ENCODE data around the gene SLC5A2. TPM values are rescaled to one million over a fixed set of nuclear protein-coding genes. Genes with fewer than 3 reads are reported as not detected.

Gene SLC5A2
- total and polyA plus RNA-seq, 2 of the 13 experiments (the other 11 are each of a cell fraction or from before 2014, with no cell fraction given) = 0.24 to 0.97 TPM

DNA sequence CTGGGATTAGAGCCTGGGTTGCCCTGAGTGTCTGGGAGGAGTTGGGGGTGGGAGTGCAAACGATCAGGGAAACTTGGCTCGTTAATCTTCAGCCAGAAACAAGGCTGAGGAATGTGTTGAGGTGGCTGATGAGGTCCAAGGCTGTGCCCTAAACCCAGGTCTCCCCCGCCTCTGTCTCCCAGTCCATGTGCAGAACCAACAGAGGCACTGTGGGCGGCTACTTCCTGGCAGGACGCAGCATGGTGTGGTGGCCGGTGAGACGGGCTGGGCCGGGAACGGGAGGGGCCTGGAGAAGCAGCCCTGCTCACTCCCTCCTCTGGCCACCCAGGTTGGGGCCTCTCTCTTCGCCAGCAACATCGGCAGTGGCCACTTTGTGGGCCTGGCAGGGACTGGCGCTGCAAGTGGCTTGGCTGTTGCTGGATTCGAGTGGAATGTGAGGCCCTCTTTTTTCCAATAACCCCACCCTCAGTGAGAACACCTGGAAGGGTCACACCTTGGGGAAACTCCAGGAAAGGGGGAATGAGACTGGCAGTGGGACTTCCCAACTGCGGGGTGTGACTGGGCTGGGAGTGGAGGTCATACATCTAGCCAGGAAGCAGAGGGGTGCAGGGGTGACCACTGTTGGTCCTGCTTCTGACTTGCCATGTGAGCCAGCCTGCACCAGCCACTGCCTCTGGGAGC, 1.7 kb downstream of the SLC5A2 start (continued):
- TF ChIP-seq, protein P1, sequence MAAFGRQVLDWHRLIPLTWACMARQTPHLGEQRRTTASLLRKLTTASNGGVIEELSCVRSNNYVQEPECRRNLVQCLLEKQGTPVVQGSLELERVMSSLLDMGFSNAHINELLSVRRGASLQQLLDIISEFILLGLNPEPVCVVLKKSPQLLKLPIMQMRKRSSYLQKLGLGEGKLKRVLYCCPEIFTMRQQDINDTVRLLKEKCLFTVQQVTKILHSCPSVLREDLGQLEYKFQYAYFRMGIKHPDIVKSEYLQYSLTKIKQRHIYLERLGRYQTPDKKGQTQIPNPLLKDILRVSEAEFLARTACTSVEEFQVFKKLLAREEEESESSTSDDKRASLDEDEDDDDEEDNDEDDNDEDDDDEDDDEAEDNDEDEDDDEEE (CRISPR knock-in tag; IDR thresholded peaks at IDR 0.05) = 0 out of 2 replicates have a peak, but pooled peaks have one; percentile 36
- TF ChIP-seq, protein P2, sequence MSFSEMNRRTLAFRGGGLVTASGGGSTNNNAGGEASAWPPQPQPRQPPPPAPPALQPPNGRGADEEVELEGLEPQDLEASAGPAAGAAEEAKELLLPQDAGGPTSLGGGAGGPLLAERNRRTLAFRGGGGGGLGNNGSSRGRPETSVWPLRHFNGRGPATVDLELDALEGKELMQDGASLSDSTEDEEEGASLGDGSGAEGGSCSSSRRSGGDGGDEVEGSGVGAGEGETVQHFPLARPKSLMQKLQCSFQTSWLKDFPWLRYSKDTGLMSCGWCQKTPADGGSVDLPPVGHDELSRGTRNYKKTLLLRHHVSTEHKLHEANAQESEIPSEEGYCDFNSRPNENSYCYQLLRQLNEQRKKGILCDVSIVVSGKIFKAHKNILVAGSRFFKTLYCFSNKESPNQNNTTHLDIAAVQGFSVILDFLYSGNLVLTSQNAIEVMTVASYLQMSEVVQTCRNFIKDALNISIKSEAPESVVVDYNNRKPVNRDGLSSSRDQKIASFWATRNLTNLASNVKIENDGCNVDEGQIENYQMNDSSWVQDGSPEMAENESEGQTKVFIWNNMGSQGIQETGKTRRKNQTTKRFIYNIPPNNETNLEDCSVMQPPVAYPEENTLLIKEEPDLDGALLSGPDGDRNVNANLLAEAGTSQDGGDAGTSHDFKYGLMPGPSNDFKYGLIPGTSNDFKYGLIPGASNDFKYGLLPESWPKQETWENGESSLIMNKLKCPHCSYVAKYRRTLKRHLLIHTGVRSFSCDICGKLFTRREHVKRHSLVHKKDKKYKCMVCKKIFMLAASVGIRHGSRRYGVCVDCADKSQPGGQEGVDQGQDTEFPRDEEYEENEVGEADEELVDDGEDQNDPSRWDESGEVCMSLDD (CRISPR knock-in tag; IDR thresholded peaks at IDR 0.05; ENCODE audit: borderline replicate concordance) = no peak
- peak; percentile 42; the same call in 1 of the 2 replicates for TF ChIP-seq ZNF749 (CRISPR knock-in tag; IDR thresholded peaks at IDR 0.05; ENCODE audit: borderline replicate concordance)
- TF ChIP-seq, protein P3, sequence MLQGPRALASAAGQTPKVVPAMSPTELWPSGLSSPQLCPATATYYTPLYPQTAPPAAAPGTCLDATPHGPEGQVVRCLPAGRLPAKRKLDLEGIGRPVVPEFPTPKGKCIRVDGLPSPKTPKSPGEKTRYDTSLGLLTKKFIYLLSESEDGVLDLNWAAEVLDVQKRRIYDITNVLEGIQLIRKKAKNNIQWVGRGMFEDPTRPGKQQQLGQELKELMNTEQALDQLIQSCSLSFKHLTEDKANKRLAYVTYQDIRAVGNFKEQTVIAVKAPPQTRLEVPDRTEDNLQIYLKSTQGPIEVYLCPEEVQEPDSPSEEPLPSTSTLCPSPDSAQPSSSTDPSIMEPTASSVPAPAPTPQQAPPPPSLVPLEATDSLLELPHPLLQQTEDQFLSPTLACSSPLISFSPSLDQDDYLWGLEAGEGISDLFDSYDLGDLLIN (CRISPR knock-in tag; IDR thresholded peaks at IDR 0.05; ENCODE audit: borderline replicate concordance) = no peak
- no peak for TF ChIP-seq ZFP1 (CRISPR knock-in tag; IDR thresholded peaks at IDR 0.05)
- TF ChIP-seq, protein P4, sequence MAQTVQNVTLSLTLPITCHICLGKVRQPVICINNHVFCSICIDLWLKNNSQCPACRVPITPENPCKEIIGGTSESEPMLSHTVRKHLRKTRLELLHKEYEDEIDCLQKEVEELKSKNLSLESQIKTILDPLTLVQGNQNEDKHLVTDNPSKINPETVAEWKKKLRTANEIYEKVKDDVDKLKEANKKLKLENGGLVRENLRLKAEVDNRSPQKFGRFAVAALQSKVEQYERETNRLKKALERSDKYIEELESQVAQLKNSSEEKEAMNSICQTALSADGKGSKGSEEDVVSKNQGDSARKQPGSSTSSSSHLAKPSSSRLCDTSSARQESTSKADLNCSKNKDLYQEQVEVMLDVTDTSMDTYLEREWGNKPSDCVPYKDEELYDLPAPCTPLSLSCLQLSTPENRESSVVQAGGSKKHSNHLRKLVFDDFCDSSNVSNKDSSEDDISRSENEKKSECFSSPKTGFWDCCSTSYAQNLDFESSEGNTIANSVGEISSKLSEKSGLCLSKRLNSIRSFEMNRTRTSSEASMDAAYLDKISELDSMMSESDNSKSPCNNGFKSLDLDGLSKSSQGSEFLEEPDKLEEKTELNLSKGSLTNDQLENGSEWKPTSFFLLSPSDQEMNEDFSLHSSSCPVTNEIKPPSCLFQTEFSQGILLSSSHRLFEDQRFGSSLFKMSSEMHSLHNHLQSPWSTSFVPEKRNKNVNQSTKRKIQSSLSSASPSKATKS (CRISPR knock-in tag; IDR thresholded peaks at IDR 0.05) = no peak
- TF ChIP-seq TCF7L2 (IDR thresholded peaks at IDR 0.05; ENCODE audit: low read depth, low read length) = no peak
- TF ChIP-seq STAG1 (CRISPR knock-in tag; IDR thresholded peaks at IDR 0.05) = no peak
- no peak for TF ChIP-seq ZMYM4 (CRISPR knock-in tag; IDR thresholded peaks at IDR 0.05)
- no peak for TF ChIP-seq KLF9 (CRISPR knock-in tag; IDR thresholded peaks at IDR 0.05; ENCODE audit: low read depth)
- TF ChIP-seq EED (CRISPR knock-in tag; IDR thresholded peaks at IDR 0.05) = no peak; the same call in 1 of the 2 replicates
- no peak for TF ChIP-seq RARG (CRISPR knock-in tag; IDR thresholded peaks at IDR 0.05; ENCODE audit: low read depth)
- TF ChIP-seq, protein P5, sequence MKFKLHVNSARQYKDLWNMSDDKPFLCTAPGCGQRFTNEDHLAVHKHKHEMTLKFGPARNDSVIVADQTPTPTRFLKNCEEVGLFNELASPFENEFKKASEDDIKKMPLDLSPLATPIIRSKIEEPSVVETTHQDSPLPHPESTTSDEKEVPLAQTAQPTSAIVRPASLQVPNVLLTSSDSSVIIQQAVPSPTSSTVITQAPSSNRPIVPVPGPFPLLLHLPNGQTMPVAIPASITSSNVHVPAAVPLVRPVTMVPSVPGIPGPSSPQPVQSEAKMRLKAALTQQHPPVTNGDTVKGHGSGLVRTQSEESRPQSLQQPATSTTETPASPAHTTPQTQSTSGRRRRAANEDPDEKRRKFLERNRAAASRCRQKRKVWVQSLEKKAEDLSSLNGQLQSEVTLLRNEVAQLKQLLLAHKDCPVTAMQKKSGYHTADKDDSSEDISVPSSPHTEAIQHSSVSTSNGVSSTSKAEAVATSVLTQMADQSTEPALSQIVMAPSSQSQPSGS (CRISPR knock-in tag; IDR thresholded peaks at IDR 0.05) = peak; percentile 44; the same call in 1 of the 2 replicates
- TF ChIP-seq SIX1 (CRISPR knock-in tag; IDR thresholded peaks at IDR 0.05; ENCODE audit: borderline replicate concordance) = no peak
- TF ChIP-seq, protein P6, sequence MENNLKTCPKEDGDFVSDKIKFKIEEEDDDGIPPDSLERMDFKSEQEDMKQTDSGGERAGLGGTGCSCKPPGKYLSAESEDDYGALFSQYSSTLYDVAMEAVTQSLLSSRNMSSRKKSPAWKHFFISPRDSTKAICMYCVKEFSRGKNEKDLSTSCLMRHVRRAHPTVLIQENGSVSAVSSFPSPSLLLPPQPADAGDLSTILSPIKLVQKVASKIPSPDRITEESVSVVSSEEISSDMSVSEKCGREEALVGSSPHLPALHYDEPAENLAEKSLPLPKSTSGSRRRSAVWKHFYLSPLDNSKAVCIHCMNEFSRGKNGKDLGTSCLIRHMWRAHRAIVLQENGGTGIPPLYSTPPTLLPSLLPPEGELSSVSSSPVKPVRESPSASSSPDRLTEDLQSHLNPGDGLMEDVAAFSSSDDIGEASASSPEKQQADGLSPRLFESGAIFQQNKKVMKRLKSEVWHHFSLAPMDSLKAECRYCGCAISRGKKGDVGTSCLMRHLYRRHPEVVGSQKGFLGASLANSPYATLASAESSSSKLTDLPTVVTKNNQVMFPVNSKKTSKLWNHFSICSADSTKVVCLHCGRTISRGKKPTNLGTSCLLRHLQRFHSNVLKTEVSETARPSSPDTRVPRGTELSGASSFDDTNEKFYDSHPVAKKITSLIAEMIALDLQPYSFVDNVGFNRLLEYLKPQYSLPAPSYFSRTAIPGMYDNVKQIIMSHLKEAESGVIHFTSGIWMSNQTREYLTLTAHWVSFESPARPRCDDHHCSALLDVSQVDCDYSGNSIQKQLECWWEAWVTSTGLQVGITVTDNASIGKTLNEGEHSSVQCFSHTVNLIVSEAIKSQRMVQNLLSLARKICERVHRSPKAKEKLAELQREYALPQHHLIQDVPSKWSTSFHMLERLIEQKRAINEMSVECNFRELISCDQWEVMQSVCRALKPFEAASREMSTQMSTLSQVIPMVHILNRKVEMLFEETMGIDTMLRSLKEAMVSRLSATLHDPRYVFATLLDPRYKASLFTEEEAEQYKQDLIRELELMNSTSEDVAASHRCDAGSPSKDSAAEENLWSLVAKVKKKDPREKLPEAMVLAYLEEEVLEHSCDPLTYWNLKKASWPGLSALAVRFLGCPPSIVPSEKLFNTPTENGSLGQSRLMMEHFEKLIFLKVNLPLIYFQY (CRISPR knock-in tag; IDR thresholded peaks at IDR 0.05; ENCODE audit: borderline replicate concordance) = peak; percentile 91
- TF ChIP-seq ZEB1 (IDR thresholded peaks at IDR 0.05; ENCODE audit: insufficient replicate concordance, low read depth) = no peak
